CD14-positive monocyte (primary cell): Measurements from ENCODE around the gene TMEM255A. TPM values are rescaled to one million over a fixed set of nuclear protein-coding genes. Genes with fewer than 3 reads are reported as not detected.

ENCODE experiments used
- DNase-seq, 3 donors: peaks; one replicate each; pipeline ENCODE4 v3.0.0-alpha.2; 2011 to 2022
- H2AFZ ChIP-seq: 2 replicates; pipeline ENCODE4 v1.6.0; 2012; ENCODE audit warnings: mild to moderate bottlenecking, low read depth, low read length, inconsistent platforms; ENCODE audit not compliant: insufficient read depth, poor library complexity, severe bottlenecking
- H3K27ac ChIP-seq, 2 donors: 1 replicate in 1 of 2; 2 replicates in 1 of 2; pipeline ENCODE4 v1.5.1; 2012 to 2013; ENCODE audit warnings: low read length in 2 of 2, control low read depth in 1 of 2, inconsistent platforms in 1 of 2, low read depth in 1 of 2, mild to moderate bottlenecking in 1 of 2
- H3K27me3 ChIP-seq, 2 donors: one replicate each; pipeline versions ENCODE4 v1.6.0 to v1.6.1; 2011 to 2013; ENCODE audit warnings: low read length in 2 of 2; ENCODE audit not compliant: control insufficient read depth in 2 of 2, insufficient read depth in 2 of 2
- H3K36me3 ChIP-seq, 2 donors: replicated peaks in 1 of 2; 1 replicate in 1 of 2; 2 replicates in 1 of 2; pipeline versions ENCODE4 v1.5.1 to v1.6.1; 2012 to 2013; ENCODE audit warnings: low read length in 2 of 2, control low read depth in 1 of 2, inconsistent platforms in 1 of 2, mild to moderate bottlenecking in 1 of 2; ENCODE audit not compliant: insufficient read depth in 2 of 2, control insufficient read depth in 1 of 2
- H3K4me1 ChIP-seq, 2 donors: 1 replicate in 1 of 2; 2 replicates in 1 of 2; pipeline versions ENCODE4 v1.5.1 to v1.6.1; 2012 to 2013; ENCODE audit warnings: low read length in 2 of 2, control low read depth in 1 of 2, inconsistent platforms in 1 of 2, mild to moderate bottlenecking in 1 of 2, moderate library complexity in 1 of 2; ENCODE audit not compliant: insufficient read depth in 2 of 2, control insufficient read depth in 1 of 2
- H3K4me2 ChIP-seq: replicated peaks from 2 replicates; pipeline ENCODE3; 2012; ENCODE audit warnings: low read length, moderate library complexity, mild to moderate bottlenecking; ENCODE audit not compliant: poor library complexity, severe bottlenecking; ENCODE audit errors: extremely low read depth
- H3K4me3 ChIP-seq, 3 experiments: fragments of 200-600 bp in 1 of 3; sonication (generic) in 1 of 3; replicated peaks in 1 of 3; 1 replicate in 2 of 3; 2 replicates in 1 of 3; pipeline ENCODE4 v1.5.1; 2011 to 2013; ENCODE audit warnings: low read length in 3 of 3, mild to moderate bottlenecking in 3 of 3, control low read depth in 2 of 3, low read depth in 2 of 3, inconsistent platforms in 1 of 3, moderate library complexity in 1 of 3
- H3K79me2 ChIP-seq: 2 replicates; pipeline ENCODE4 v1.6.0; 2012; ENCODE audit warnings: mild to moderate bottlenecking, control low read depth, inconsistent platforms, low read length, moderate library complexity; ENCODE audit not compliant: insufficient read depth
- H3K9ac ChIP-seq: 2 replicates; pipeline ENCODE4 v1.6.0; 2017; ENCODE audit warnings: low read length, mild to moderate bottlenecking; ENCODE audit not compliant: insufficient read depth, poor library complexity, severe bottlenecking
- H3K9me3 ChIP-seq, 2 donors: replicated peaks in 1 of 2; 1 replicate in 1 of 2; 2 replicates in 1 of 2; pipeline versions ENCODE4 v1.5.1 to v1.6.1; 2012 to 2013; ENCODE audit warnings: low read length in 2 of 2, control low read depth in 1 of 2; ENCODE audit not compliant: control insufficient read depth in 1 of 2, insufficient read depth in 1 of 2
- H4K20me1 ChIP-seq: 2 replicates; pipeline ENCODE4 v1.6.0; 2012; ENCODE audit warnings: mild to moderate bottlenecking, low read length, control low read depth, moderate library complexity; ENCODE audit not compliant: insufficient read depth
- H3K27ac Mint-ChIP-seq, 7 donors: one replicate each; pipeline ENCODE4 v1.8.0; 2020; ENCODE audit warnings: mild to moderate bottlenecking in 7 of 7, mixed read lengths in 7 of 7, moderate library complexity in 6 of 7, inconsistent platforms in 2 of 7
- H3K27me3 Mint-ChIP-seq, 3 donors: one replicate each; pipeline ENCODE4 v1.8.0; 2021 to 2022; ENCODE audit warnings: low read depth in 3 of 3, mild to moderate bottlenecking in 3 of 3, mixed read lengths in 3 of 3, moderate library complexity in 3 of 3, inconsistent platforms in 1 of 3
- H3K36me3 Mint-ChIP-seq, 2 donors: one replicate each; pipeline ENCODE4 v1.8.0; 2020; ENCODE audit warnings: mixed read lengths in 2 of 2, inconsistent platforms in 1 of 2, mild to moderate bottlenecking in 1 of 2
- H3K4me1 Mint-ChIP-seq: one replicate; pipeline ENCODE4 v1.8.0; 2020; ENCODE audit warnings: mild to moderate bottlenecking, mixed read lengths
- H3K4me3 Mint-ChIP-seq, 2 donors: one replicate each; pipeline ENCODE4 v1.8.0; 2020; ENCODE audit warnings: mild to moderate bottlenecking in 2 of 2, mixed read lengths in 2 of 2, moderate library complexity in 1 of 2
- H3K9me3 Mint-ChIP-seq, 7 donors: one replicate each; pipeline ENCODE4 v1.8.0; 2020 to 2022; ENCODE audit warnings: mixed read lengths in 7 of 7, mild to moderate bottlenecking in 6 of 7, moderate library complexity in 6 of 7, inconsistent platforms in 2 of 7
- CTCF ChIP-seq: fragments of 200-600 bp; IDR thresholded peaks from one replicate; pipeline ENCODE4 v1.8.0; 2022; ENCODE audit warnings: antibody characterized with exemption, mild to moderate bottlenecking
- WGBS: methylation state at CpG from one replicate; pipeline ENCODE4 v1.1.5; 2013; ENCODE audit warnings: missing lambda C conversion rate; ENCODE audit not compliant: insufficient coverage; 5-methylcytosine and 5-hydroxymethylcytosine counted together
- intact Hi-C, 2 donors: fragments of 100-400 bp; cut with micrococcal nuclease; formaldehyde crosslinking; loops; one replicate each; pipeline versions ENCODE4 v1.15.0 to v1.15.1; 2023
- polyA plus RNA-seq, 3 donors: library from polyadenylated mRNA; depleted of rRNA in 1 of 3; unstranded in 2 of 3; stranded (reverse) in 1 of 3; fragments of 300-500 nt in 2 of 3; fragments of >200 nt in 1 of 3; fragmentation: Illumina TruSeq in 2 of 3; gene quantifications; 1 replicate in 2 of 3; 2 replicates in 1 of 3; pipeline ENCODE4 v1.2.3, GENCODE V29; 2012 to 2021

TMEM255A gene
- polyA plus RNA-seq, 3 donors, result 0.10 to 1.2 (median 0.51) TPM

- Mint-ChIP-seq H3K36me3 (no peaks in the 10 kb centered on the region), H3K4me3 (no peak overlapping the region), H3K9me3 (peaks cover 5 to 33% (median 12%) of the 10 kb centered on the region in 7 donors), H3K4me1 (peaks cover 2% of the 10 kb centered on the region), H3K27me3 (peaks cover 0 to 2% (median 0%) of the 10 kb centered on the region in 3 donors), H3K27ac (no peak overlapping the region)
- Histone ChIP-seq H3K9me3 (peaks cover 4 to 12% of the 10 kb centered on the region in 2 donors), H3K4me3 (no peak overlapping the region), H3K79me2 (no peaks in the 10 kb centered on the region), H3K9ac (no peak overlapping the region), H3K36me3 (no peaks in the 10 kb centered on the region), H3K4me2 (no peak overlapping the region), H3K27me3 (no peaks in the 10 kb centered on the region), H4K20me1 (no peaks in the 10 kb centered on the region), H3K4me1 (no peaks in the 10 kb centered on the region), H3K27ac (no peak overlapping the region), H2AFZ (no peak overlapping the region)
- intact Hi-C loops, result no loop called here
- no peak for TF ChIP-seq CTCF
- DNase-seq, result no peak
- WGBS, result no CpG with 5 or more reads among the region's 1 CpG
Observed at GRCh38 chrX:120334603-120335002, 23.3 kb upstream of the TMEM255A start.

GRCh38 chrX:120334151-120334550 is 22.9 kb upstream of the TMEM255A start:
- H3K9me3 ChIP-seq, result peaks cover 2 to 12% of the 10 kb centered on the region in 2 donors
- peaks cover 5 to 29% (median 12%) of the 10 kb centered on the region in 7 donors for H3K9me3 Mint-ChIP-seq
- H3K27ac Mint-ChIP-seq, result no peak overlapping the region
- peaks cover 0 to 4% (median 0%) of the 10 kb centered on the region in 3 donors for H3K27me3 Mint-ChIP-seq
- no peak overlapping the region for H3K4me2 ChIP-seq
- H2AFZ ChIP-seq, result no peak overlapping the region
- DNase-seq, result no peak
- TF ChIP-seq CTCF, result no peak
- peaks cover 2% of the 10 kb centered on the region for H3K4me1 Mint-ChIP-seq
- no peaks in the 10 kb centered on the region for H3K36me3 ChIP-seq
- H3K4me3 ChIP-seq, result no peak overlapping the region
- no CpG with 5 or more reads among the region's 2 CpGs for WGBS
- intact Hi-C loops, result no loop called here
- H3K27ac ChIP-seq, result no peak overlapping the region
- no peaks in the 10 kb centered on the region for H3K27me3 ChIP-seq
- H3K4me3 Mint-ChIP-seq, result no peak overlapping the region
- H3K4me1 ChIP-seq, result no peaks in the 10 kb centered on the region
- H3K9ac ChIP-seq, result no peak overlapping the region
- H4K20me1 ChIP-seq, result no peaks in the 10 kb centered on the region
- no peaks in the 10 kb centered on the region for H3K36me3 Mint-ChIP-seq
- no peaks in the 10 kb centered on the region for H3K79me2 ChIP-seq
